Measurements from ENCODE around the gene GPR101.
"Not testable (repeated sequence)": the region's sequence is repeated elsewhere in the genome, so short reads cannot be mapped to it uniquely, and the experiment has no call there.

Gene GPR101

DNA sequence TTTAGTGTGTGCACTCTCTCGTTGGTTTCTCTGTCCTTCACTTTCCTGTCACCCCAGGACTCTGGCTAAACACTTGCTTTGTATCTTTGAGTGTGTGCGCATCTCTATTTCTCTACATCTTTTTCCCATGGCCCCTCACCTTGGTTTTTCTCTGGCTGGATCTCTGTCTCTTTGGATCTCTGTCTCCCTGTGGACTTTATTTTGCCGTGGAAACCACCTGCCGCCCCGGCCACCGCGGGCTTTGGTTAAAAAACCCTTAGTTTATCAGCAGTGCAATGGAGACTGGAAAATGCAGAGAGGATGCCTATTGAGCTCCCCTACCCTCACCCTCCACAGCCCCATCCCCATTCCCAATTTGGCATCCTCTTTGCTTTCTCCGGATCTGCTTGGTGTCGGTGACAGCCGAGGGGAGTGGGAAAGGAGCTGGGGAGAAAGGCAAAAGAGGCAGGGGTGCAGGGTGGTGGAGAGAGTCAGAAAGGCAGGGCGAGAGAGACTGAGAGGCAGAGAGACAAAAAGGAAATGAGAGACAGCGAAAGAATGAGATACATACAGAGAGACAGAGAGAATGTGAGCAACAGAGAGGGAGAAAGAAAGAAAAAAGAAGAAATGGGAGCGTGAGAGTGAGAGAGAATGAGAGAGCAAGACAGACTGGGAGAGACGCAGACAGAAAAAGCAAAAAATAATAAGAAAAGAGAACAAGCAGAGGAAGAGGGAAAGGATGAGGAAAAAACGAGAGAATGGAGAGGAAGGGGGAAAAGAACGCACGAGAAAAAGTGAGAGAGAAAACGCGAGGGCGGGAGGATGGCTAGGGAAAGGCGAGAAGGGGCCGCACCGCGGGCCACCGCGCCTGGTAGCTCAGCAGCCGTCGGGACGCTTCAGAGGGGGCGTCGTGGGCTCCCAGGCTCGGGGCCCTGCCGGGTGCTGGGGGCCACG lies 688 bp downstream of the GPR101 start:
- Mint-ChIP-seq H3K27ac (no peak overlapping the region), H3K4me1 (peaks cover 5% of the 10 kb centered on the region)
- no peak for ATAC-seq

GRCh38 chrX:137032341-137032694 lies 1.5 kb downstream of the GPR101 start:
- Mint-ChIP-seq H3K4me3 (no peak overlapping the region), H3K9me3 (no peaks in the 10 kb centered on the region), H3K27ac (no peak overlapping the region), H3K4me1 (peaks cover 5% of the 10 kb centered on the region), H3K36me3 (no peaks in the 10 kb centered on the region)
- ATAC-seq (no peak), DNase-seq (ENCODE audit: low spot score in 2 of 2) (no peak)

More for the DNA sequence above, 688 bp downstream of the GPR101 start:
- Mint-ChIP-seq H3K4me3 (no peak overlapping the region), H3K9me3 (no peaks in the 10 kb centered on the region), H3K36me3 (no peaks in the 10 kb centered on the region)
- no peak for DNase-seq (ENCODE audit: low spot score in 2 of 2)

DNA sequence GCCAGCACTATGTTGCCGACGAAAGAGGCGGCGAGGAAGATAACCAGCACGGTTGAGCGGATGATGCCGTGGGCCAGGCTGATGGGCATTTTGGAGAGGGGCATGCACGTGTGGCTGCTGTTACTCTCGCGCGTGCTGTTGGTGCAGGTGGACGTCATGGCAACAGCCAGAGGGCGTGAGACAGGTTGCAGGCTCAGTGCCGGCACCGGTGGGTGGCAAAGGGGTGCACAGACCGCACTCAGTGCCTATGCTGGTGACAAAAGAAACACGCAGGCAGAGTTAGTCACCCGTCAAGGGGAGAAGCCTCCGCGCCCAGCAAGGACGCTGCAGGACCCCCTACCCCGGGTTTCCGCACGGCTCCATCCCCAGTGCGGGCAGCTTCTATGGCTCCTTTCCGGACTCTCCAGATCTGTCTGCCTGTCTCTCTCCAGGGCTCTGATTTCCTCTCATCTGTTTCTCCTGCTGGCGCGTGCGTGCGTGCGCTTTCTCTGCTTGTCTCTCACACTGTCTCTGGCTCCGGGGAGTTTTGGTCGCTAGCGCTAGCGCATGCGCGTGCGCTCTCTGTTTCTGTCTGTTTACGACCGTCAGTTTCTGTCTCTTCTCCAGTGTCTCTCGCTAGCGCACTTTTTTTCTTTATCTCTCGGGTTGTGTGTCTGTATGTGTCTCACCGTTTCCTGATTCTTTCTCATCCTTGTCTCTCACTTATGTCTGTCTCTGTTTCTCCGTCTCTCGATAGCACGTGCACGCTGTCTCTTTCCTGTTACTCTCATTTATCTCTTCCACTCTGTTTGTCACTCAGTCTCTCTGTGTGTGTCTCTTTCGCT lies 2.1 kb downstream of the GPR101 start:
- Mint-ChIP-seq H3K4me3 (no peak overlapping the region), H3K4me1 (peaks cover 5% of the 10 kb centered on the region), H3K36me3 (no peaks in the 10 kb centered on the region), H3K27ac (no peak overlapping the region), H3K9me3 (no peaks in the 10 kb centered on the region)
- peak; percentile 87 for ATAC-seq
- peak in 1 of 2 donors; percentile 59 for DNase-seq (ENCODE audit: low spot score in 2 of 2)

GRCh38 chrX:137031039-137031438 lies 2.8 kb downstream of the GPR101 start:
- ATAC-seq (no peak), DNase-seq (ENCODE audit: low spot score in 2 of 2) (no peak)
- no peak overlapping the region for H3K4me3 Mint-ChIP-seq
- H3K27ac Mint-ChIP-seq, result no peak overlapping the region
- H3K4me1 Mint-ChIP-seq, result peaks cover 5% of the 10 kb centered on the region
- no peaks in the 10 kb centered on the region for H3K36me3 Mint-ChIP-seq
- no peaks in the 10 kb centered on the region for H3K9me3 Mint-ChIP-seq

DNA sequence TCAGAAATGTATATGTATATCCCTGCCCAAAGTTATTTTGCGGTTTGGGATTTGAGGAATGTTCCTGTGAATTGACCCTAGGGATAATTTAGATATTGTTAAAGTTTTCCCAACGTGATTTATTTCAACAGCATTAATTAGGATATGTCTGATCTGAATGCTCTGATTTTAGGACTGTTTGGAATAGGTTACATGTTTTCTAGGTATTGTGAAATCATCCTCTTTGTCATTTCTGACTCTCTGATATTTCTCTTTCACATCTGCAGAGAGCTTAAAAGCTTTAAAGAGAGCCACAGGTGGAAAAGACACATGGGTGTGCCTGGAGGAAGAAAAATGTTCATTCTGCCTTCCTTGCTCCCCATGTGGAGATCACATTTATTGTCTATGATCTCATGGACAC lies 5.1 kb downstream of the GPR101 start:
- Mint-ChIP-seq H3K9me3 (no peaks in the 10 kb centered on the region), H3K36me3 (no peaks in the 10 kb centered on the region), H3K4me3 (no peak overlapping the region), H3K27ac (no peak overlapping the region), H3K4me1 (no peaks in the 10 kb centered on the region)
- ATAC-seq (no peak), DNase-seq (ENCODE audit: low spot score in 2 of 2) (no peak)

DNA sequence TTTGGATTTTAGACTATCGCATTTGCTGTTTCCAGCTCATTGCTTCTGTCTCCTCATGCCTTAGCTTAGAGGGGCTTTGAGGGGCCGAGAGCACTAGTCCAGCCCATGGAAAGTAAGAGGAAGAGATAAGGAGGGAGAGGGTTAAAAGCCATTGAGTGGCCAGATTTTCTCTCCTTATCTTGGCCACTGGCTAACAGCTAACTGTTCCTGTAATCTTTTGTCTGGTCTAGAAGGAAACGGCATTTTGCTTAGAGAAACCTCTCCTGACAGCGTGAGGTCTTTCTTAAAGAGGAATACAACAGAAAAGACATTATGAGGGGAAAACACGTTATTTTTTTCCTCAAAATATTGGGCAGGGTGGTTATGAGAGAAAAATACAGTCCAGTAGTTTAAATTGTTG lies 7.9 kb downstream of the GPR101 start:
- Mint-ChIP-seq H3K9me3 (no peaks in the 10 kb centered on the region), H3K36me3 (no peaks in the 10 kb centered on the region), H3K4me1 (no peaks in the 10 kb centered on the region), H3K4me3 (no peak overlapping the region), H3K27ac (no peak overlapping the region)
- ATAC-seq, result no peak
- no peak for DNase-seq (ENCODE audit: low spot score in 2 of 2)

GRCh38 chrX:137000236-137000635 lies 33.6 kb downstream of the GPR101 start:
- DNase-seq (ENCODE audit: low spot score in 2 of 2); H3K27ac Mint-ChIP-seq; H3K9me3 Mint-ChIP-seq; ATAC-seq; H3K36me3 Mint-ChIP-seq; H3K4me3 Mint-ChIP-seq; H3K4me1 Mint-ChIP-seq: not testable (repeated sequence)

DNA sequence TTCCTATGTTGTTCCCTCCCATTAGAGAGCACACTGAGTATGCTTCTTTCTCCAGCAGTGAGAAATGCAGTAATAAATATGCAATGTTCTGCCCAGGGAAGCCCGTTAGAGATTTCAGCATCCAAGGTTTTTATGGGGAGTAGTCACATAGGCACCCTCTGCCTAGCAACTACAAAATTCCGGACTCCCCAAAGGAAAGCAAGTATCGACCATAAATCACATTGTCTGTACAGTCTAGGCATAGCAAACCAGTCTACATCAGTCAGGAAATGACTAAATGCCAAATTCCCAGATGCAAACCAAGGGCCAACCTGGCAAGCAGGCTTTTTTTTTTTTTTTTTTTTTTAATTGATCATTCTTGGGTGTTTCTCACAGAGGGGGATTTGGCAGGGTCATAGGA lies 34.8 kb downstream of the GPR101 start:
- Mint-ChIP-seq H3K36me3 (no peaks in the 10 kb centered on the region), H3K4me1 (no peaks in the 10 kb centered on the region), H3K9me3 (no peaks in the 10 kb centered on the region), H3K4me3 (no peak overlapping the region), H3K27ac (no peak overlapping the region)
- no peak for ATAC-seq
- DNase-seq (ENCODE audit: low spot score in 2 of 2), result no peak
